Motor neuron (in vitro differentiated cells): ENCODE results near the gene RTF1. TPM values are rescaled to one million over a fixed set of nuclear protein-coding genes. Genes with fewer than 3 reads are reported as not detected.
"Not testable (repeated sequence)": the region's sequence is repeated elsewhere in the genome, so short reads cannot be mapped to it uniquely, and the experiment has no call there.

ENCODE experiments used
- ATAC-seq, 8 experiments: fragments of 200-7000 bp; cut with Tn5 transposase; replicated peaks in 6 of 8; 2 replicates each; pipeline ENCODE4 v1.8.0; 2021; ENCODE audit warnings: mild to moderate bottlenecking in 8 of 8, moderate library complexity in 8 of 8
- H3K27ac ChIP-seq, 2 donors: fragments of 250-450 bp; sonication (Bioruptor Pico); 2 replicates each; pipeline ENCODE4 v1.9.0; 2021; ENCODE audit warnings: antibody characterized with exemption in 2 of 2, mild to moderate bottlenecking in 2 of 2, moderate library complexity in 1 of 2
- H3K4me1 ChIP-seq, 2 donors: fragments of 250-450 bp; sonication (Bioruptor Pico); replicated peaks in 1 of 2; 2 replicates each; pipeline ENCODE4 v1.6.1; 2021; ENCODE audit warnings: antibody characterized with exemption in 2 of 2, mild to moderate bottlenecking in 2 of 2, moderate library complexity in 1 of 2
- H3K4me3 ChIP-seq, 5 donors: fragments of 250-450 bp; sonication (Bioruptor Pico); 2 replicates each; pipeline ENCODE4 v1.9.0; 2021; ENCODE audit warnings: antibody characterized with exemption in 5 of 5, mild to moderate bottlenecking in 5 of 5, moderate library complexity in 4 of 5
- WGBS, 10 experiments: fragments of 450-650 bp; shearing (Covaris generic); methylation state at CpG; one replicate each; pipeline ENCODE4 v1.0.0; 2022; 5-methylcytosine and 5-hydroxymethylcytosine counted together
- in situ Hi-C, 9 experiments: fragments of 400-800 bp; cut with MboI; loops; one replicate each; pipeline ENCODE4 v1.15.0; 2021; ENCODE audit warnings: low sequenced_read_pairs in 9 of 9, low pct_unique_long_range_greater_than_20kb in 2 of 9; ENCODE audit not compliant: unreplicated experiment in 9 of 9
- total RNA-seq, 8 experiments: library from RNA; unstranded; fragments of 300-600 nt; gene quantifications; 2 replicates each; pipeline versions ENCODE4 v1.2.3 to v1.2.4, GENCODE V29; 2022

Gene RTF1
- 10 to 100 TPM; 24.0 to 44.8 (median 35.9) TPM for total RNA-seq

DNA sequence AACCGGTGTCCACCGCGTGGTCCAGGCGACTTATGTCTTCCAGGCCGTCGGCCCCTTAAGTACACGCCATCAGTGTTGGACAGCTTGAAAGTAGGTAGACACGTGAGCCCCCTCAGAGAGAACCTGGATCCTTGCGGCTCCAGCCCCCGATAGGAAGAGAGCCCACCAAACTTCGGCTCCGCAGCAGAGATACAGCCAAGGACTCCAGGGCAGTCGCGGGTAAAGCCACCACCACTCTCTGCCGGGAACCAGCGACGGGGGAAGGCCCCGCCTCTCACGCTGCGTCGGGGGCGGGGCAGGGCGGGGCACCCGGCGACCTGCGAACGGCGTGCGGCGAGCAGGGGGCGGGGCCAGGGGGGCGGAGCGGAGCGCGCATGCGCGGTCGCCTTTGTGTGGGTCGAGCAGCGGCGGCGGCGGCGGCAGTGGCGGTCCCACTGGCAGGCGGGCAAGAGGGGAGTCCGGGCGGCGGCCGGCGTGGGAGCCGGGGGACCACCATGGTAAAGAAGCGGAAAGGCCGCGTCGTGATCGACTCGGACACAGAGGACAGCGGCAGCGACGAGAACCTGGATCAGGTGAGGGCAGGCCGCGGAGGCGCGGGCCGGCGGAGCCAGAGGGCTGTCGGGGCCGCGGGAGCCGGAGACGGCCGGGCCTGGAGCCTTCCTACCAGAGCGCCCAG, at the start of gene RTF1:
TSS of gene RTF1 (plus strand) at position 354 of the 676 bp plus-strand sequence. CDS start at position 375, 21 bp downstream.
- H3K4me1 ChIP-seq = peaks cover 13 to 14% of the 10 kb centered on the region in 2 donors
- in situ Hi-C loops = no loop called here
- peak within 1 kb of the TSS; percentile 64 to 96 (median 75) for H3K4me3 ChIP-seq
- 0% methylated on average over 1 to 8 of the region's 74 CpGs; no CpG with 5 or more reads in 4 of the 10 experiments for WGBS, 10 experiments
- peak; percentile 78 to 95 (median 91) for ATAC-seq
- peak within 1 kb of the TSS; percentile 31 to 60 for H3K27ac ChIP-seq

DNA sequence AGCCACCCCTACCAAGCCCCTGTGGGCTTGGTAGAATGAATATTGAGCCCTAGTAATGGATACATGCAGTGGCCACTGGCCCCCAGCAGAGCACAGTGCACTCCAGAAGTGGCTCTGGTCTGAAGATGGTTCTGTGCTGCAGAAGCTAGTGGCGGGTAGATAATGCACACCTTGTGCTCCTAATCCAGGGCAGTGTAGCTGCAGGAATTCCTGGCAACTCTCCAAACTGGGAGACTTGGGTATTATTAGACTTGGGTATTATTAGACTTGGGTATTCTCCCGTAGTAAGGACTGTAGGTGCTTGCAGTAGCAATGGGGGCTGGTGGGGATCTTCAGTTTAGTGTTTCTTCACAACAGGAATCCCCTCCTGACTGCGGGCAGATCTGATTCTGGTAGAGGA, 49.5 kb upstream of the RTF1 start:
- H3K4me3 ChIP-seq = no peak overlapping the region
- H3K27ac ChIP-seq = no peak overlapping the region
- 40 to 100% (median 86%) methylated on average over 1 to 3 of the region's 3 CpGs; no CpG with 5 or more reads in 3 of the 10 experiments for WGBS, 10 experiments
- in situ Hi-C loops = no loop called here
- no peak for ATAC-seq
- no peaks in the 10 kb centered on the region for H3K4me1 ChIP-seq

DNA sequence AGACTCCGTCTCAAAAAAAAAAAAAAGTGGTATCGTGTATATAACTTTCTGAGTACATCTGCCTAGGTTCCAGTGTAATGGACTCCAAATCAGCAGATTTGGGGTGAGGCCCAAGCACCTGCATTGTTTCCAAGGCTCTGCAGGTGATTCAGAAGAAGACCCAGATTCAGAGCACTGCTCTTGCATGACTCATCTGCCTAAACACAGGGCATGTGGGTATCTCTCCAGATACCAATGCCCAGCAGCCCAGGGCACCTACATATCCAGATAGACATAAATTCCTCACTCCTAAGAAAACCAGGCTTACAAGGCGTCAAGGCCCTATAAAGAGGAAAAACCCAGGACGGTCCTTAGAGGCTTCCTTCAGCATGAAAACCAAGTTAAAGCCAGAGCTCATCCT, 38.9 kb upstream of the RTF1 start:
- WGBS, 10 experiments = 90 to 100% (median 94%) methylated on average over 1 to 2 of the region's 4 CpGs; no CpG with 5 or more reads in 7 of the 10 experiments
- no peak overlapping the region for H3K27ac ChIP-seq
- in situ Hi-C loops = no loop called here
- H3K4me3 ChIP-seq = no peak overlapping the region
- H3K4me1 ChIP-seq = no peaks in the 10 kb centered on the region
- no peak for ATAC-seq

DNA sequence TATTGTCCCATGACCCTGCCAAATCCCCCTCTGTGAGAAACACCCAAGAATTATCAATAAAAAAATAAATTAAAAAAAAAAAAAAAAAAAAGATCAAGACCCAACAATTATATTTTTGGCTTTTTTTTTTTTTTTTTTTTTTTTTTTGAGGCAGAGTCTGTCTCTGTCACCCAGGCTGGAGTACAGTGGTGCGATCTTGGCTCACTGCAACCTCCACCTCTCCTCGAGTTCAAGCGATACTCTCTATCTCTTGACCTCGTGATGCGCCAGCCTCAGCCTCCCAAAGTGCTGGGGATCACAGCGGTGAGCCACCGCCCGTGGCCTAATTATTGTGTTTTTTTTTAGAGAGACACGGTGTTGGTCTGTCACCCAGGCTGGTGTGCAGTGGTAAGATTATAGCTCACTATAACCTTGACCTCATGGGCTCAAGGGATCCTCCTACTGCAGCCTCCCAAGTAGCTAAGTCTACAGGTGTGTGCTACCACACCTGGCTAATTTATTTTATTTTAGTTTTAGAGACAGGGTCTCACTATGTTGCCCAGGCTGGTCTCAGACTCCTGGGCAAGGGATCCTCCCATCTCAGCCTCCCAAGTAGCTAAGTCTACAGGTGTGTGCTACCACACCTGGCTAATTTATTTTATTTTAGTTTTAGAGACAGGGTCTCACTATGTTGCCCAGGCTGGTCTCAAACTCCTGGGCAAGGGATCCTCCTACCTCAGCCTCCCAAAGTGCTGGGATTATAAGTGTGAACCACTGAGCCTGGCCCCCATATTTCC, 32.7 kb upstream of the RTF1 start:
- H3K4me3 ChIP-seq, ATAC-seq, in situ Hi-C loops, H3K27ac ChIP-seq, H3K4me1 ChIP-seq: not testable (repeated sequence)
- WGBS, 10 experiments = 83 to 100% (median 87%) methylated on average over 1 to 6 of the region's 9 CpGs; no CpG with 5 or more reads in 7 of the 10 experiments

DNA sequence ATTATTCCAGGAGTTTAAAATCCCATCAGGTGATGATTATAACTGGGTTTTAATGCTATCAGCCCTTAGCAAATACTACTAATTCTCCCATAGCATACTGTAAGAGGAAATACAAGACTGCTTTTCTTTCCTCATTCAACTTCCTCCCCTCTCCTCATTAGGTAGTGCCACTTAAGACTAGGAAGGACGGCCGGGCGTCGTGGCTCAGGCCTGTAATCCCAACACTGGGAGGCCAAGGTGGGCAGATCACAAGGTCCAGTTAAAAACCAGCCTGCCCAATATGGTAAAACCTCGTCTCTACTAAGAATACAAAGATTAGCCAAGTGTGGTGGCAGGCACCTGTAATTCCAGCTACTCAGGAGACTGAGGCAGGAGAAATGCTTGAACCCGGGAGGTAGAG, 29.2 kb upstream of the RTF1 start:
- Histone ChIP-seq H3K27ac (no peak overlapping the region), H3K4me1 (no peaks in the 10 kb centered on the region), H3K4me3 (no peak overlapping the region)
- in situ Hi-C loops = no loop called here
- ATAC-seq = no peak
- WGBS, 10 experiments = 81 to 100% (median 98%) methylated on average over 1 to 6 of the region's 6 CpGs; no CpG with 5 or more reads in 2 of the 10 experiments

DNA sequence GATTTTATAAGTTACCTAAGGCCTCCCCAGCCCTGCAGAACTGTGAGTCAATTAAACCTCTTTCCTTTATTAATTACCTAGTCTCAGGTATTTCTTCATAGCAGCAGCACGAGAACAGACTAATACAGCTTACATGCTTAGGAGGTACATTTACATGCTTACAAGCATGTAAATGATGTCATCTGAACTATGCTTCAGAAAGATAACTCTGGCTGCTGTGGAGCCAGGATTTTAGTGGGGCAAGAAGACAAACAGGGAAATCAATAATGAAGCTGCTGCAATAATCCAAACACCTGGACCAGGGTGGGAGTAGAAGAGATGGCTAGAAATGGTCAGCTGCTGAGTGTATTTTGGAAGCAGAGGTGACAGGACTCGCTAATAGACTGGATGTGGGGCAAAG, 24.2 kb upstream of the RTF1 start:
- in situ Hi-C loops = no loop called here
- ATAC-seq = no peak

DNA sequence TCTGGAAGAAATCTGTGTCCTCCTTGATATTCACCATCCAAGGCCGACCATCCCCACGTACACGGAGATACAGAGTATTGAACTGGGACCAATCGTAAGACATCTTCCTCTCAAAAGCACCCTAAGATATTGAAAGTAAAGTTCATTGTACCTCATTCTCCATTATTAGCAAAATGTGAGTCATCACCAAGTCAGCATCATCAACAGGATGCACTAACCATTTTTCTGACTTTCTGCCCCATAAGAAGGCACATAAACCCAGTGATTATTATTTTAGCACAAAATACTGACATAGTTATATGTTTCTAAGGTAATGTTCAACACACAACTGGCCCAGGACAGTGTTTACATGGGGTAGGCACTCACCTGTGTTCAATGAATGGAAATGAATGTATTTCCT, 22.0 kb upstream of the RTF1 start:
- H3K4me3 ChIP-seq = no peak overlapping the region
- in situ Hi-C loops = no loop called here
- H3K27ac ChIP-seq = no peak overlapping the region
- ATAC-seq = no peak
- H3K4me1 ChIP-seq = no peaks in the 10 kb centered on the region
- WGBS, 10 experiments = 80 to 100% (median 87%) methylated on average over 1 to 4 of the region's 4 CpGs; no CpG with 5 or more reads in 3 of the 10 experiments

More for the DNA sequence above, 24.2 kb upstream of the RTF1 start:
- Histone ChIP-seq H3K27ac (no peak overlapping the region), H3K4me3 (no peak overlapping the region), H3K4me1 (no peaks in the 10 kb centered on the region)
- WGBS, 10 experiments = 75 to 100% (median 100%) methylated on average over 1 to 2 of the region's 2 CpGs; no CpG with 5 or more reads in 2 of the 10 experiments

DNA sequence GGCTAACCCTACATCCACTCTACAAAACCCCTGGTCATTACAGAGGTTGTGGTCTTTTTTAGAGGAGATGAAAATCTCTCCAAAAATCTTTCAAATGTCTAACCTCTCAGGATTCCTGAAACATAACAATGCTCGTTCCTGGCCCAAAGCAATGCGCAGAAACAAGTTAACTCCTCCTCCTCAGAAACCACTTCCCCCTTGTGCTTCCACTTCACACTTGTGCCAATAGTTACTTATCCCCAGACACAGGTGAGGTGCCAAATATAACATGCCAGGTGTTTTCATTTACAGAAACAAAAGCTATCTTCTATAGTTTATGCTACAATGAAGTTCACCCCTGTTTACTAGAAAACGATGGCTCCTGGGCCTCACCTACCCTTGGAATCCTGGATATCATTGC, 20.8 kb upstream of the RTF1 start:
- no peak overlapping the region for H3K27ac ChIP-seq
- no peak overlapping the region for H3K4me3 ChIP-seq
- in situ Hi-C loops = no loop called here
- ATAC-seq = no peak
- WGBS, 10 experiments = 83 to 100% (median 100%) methylated on average over 1 to 3 of the region's 3 CpGs; no CpG with 5 or more reads in 2 of the 10 experiments
- peaks cover 0 to under 1% of the 10 kb centered on the region in 2 donors for H3K4me1 ChIP-seq

DNA sequence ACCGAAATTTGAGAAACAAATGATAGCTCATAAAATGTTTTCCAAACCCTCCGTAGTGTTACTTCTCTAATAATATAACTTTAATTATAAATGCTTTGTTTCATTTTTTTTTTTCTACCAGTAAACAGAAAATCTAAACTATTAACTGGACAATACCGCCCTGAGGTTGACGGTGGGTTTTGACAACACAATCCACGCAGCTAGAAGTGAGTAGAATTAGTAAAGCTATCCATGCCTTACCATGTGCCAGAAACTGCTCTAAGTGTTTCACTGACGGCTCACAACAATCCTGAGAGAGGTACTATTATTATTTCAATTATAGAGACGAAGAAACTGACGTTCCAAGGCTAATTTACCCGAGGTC, 15.0 kb upstream of the RTF1 start:
- Histone ChIP-seq H3K4me1 (peaks cover 6 to 7% of the 10 kb centered on the region in 2 donors), H3K27ac (peak overlapping the region; percentile 65 to 81), H3K4me3 (peak overlapping the region; percentile 73 to 96 (median 91))
- in situ Hi-C loops = no loop called here
- peak in 6 of 8 experiments; percentile 15 to 40 (median 34) for ATAC-seq
- 0 to 80% (median 15%) methylated on average over 1 to 9 of the region's 9 CpGs for WGBS, 10 experiments

DNA sequence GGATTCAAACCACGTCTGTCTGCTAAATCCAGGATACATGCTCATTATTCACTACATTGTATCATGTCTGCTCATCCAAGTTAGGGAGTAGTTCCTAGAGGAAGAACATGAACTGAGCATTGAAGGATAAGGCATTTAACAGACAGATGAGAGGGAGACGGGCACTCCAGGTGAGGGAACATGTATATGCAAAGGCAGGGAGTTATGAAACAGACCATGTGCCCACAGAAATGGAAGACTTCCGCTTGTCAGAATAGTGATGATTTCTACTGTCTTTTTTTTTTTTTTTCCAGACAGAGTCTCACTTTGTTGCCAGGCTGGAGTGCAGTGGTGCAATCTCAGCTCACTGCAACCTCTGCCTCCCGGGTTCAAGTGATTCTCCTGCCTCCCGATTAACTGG, 9.6 kb upstream of the RTF1 start:
- no peak overlapping the region for H3K4me3 ChIP-seq
- in situ Hi-C loops = no loop called here
- H3K4me1 ChIP-seq = peaks cover 0 to 2% of the 10 kb centered on the region in 2 donors
- 0 to 100% (median 82%) methylated on average over 1 to 4 of the region's 5 CpGs; no CpG with 5 or more reads in 3 of the 10 experiments for WGBS, 10 experiments
- no peak for ATAC-seq
- no peak overlapping the region for H3K27ac ChIP-seq

DNA sequence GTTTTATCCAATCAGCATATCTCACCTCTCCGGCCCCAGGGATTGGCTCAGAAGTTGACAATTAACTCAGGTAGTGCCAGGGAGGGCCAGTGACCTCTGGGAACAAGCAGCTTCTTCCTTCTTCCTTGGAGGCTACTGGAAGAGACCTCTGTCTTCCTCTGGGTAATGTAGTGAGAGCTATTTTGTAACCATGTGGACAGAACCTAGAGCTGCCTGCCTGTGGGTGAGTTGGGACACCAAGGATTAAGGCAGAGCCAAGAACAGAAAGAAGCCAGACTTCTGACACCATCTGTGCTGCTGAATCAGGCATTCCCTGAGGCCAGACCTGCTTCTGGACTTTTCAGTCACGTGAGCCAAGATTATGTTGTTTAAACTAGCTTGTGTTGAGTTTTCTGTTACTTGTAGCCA, 8.7 kb upstream of the RTF1 start:
- H3K4me3 ChIP-seq = no peak overlapping the region
- no peaks in the 10 kb centered on the region for H3K4me1 ChIP-seq
- 40 to 100% (median 76%) methylated on average over 1 to 2 of the region's 2 CpGs; no CpG with 5 or more reads in 6 of the 10 experiments for WGBS, 10 experiments
- no peak overlapping the region for H3K27ac ChIP-seq
- peak in 3 of 8 experiments; percentile 65 to 83 (median 66) for ATAC-seq
- in situ Hi-C loops = no loop called here

DNA sequence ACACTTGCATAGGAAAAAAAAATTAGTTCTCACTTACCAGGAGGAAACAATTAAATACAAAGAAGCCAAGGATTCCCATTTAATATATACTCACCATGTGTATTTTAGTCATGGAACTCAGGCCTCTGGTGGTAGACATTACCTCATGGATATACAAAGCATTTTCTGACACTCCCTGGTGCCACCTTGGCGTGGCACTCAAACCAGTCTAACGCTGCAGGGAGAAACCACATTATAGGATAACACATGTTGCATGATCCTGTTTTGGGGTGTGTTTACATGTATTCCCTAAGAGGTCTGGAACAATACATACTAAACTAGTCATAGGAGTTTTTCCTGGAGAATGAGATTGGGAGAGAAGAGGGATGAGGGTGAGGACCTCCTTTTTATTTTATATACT, 5.9 kb upstream of the RTF1 start:
- 20 to 100% (median 72%) methylated on average over 1 to 2 of the region's 2 CpGs; no CpG with 5 or more reads in 4 of the 10 experiments for WGBS, 10 experiments
- in situ Hi-C loops = no loop called here

DNA sequence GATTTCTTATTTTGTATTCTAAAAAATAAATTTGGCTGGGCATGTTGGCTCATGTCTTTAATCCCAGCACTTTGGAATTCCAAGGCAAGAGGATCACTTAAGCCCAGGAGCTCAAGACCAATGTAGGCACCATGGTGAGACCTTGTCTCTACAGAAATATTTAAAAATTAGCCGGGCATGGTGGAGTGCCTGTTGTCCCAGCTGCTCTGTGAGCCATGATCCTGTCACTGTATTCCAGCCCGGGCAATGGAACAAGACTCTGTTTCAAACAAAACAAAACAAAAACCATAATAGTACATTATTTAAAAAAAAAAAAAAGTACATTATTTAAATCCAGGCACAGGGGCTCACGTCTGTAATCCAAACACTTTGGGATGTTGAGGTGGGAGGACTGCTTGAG, 5.5 kb upstream of the RTF1 start:
- Histone ChIP-seq H3K4me3 (no peak overlapping the region), H3K27ac (no peak overlapping the region), H3K4me1 (peaks cover 4 to 6% of the 10 kb centered on the region in 2 donors)
- ATAC-seq = no peak
- in situ Hi-C loops = no loop called here
- 60 to 100% (median 82%) methylated on average over 1 to 3 of the region's 3 CpGs; no CpG with 5 or more reads in 3 of the 10 experiments for WGBS, 10 experiments

More for the DNA sequence above, 5.9 kb upstream of the RTF1 start:
- no peak overlapping the region for H3K27ac ChIP-seq
- no peak overlapping the region for H3K4me3 ChIP-seq
- peak in 1 of 8 experiments; percentile 21 for ATAC-seq
- H3K4me1 ChIP-seq = peaks cover 4 to 6% of the 10 kb centered on the region in 2 donors
